Vagina (tissue), 2 donors: ENCODE data around the gene FCF1. TPM values are rescaled to one million over a fixed set of nuclear protein-coding genes. Genes with fewer than 3 reads are reported as not detected.
"Not testable (repeated sequence)": the region's sequence is repeated elsewhere in the genome, so short reads cannot be mapped to it uniquely, and the experiment has no call there.

Experiments used
- DNase-seq, 2 donors: peaks; one replicate each; pipeline ENCODE4 v3.0.0-alpha.2; 2017; ENCODE audit errors: extremely low spot score in 2 of 2
- H3K27ac ChIP-seq: fragments of 200-600 bp; sonication (generic); one replicate; pipeline ENCODE4 v1.5.1; 2019
- H3K27me3 ChIP-seq: fragments of 200-600 bp; sonication (generic); one replicate; pipeline ENCODE4 v1.5.1; 2019
- H3K36me3 ChIP-seq, 2 donors: fragments of 200-600 bp; sonication (generic); one replicate each; pipeline ENCODE4 v1.5.1; 2017 to 2019
- H3K4me1 ChIP-seq: fragments of 200-600 bp; sonication (generic); one replicate; pipeline ENCODE4 v1.5.1; 2019
- H3K4me3 ChIP-seq, 2 donors: fragments of 200-600 bp; sonication (generic); 1 replicate in 1 of 2; 2 replicates in 1 of 2; pipeline ENCODE4 v1.5.1; 2016 to 2019
- H3K9me3 ChIP-seq: fragments of 200-600 bp; sonication (generic); one replicate; pipeline ENCODE4 v1.5.1; 2019
- POLR2A ChIP-seq, 2 donors: fragments of 450-650 bp; IDR thresholded peaks; one replicate each; pipeline ENCODE4 v1.6.1; 2017; ENCODE audit warnings: antibody characterized with exemption in 2 of 2, mild to moderate bottlenecking in 2 of 2, moderate library complexity in 2 of 2
- POLR2AphosphoS5 ChIP-seq, 2 donors: sonication (generic); formaldehyde crosslinking; IDR thresholded peaks; one replicate each; pipeline ENCODE4 v1.9.0; 2017; ENCODE audit warnings: antibody characterized with exemption in 2 of 2, mild to moderate bottlenecking in 2 of 2, low read depth in 1 of 2; ENCODE audit not compliant: insufficient read depth in 1 of 2
- intact Hi-C: fragments of 100-400 bp; cut with DNase I; formaldehyde crosslinking; loops from one replicate; pipeline ENCODE4 v1.15.1; 2023
- total RNA-seq: library from RNA; depleted of rRNA; stranded (reverse); fragments of >200 nt; gene quantifications from one replicate; pipeline ENCODE4 v1.2.3, GENCODE V29; 2016
- TF ChIP-seq, protein P1 (sequence below), 3 experiments: fragments of 450-650 bp in 2 of 3; fragments of 200-600 bp in 1 of 3; sonication (generic) in 1 of 3; IDR thresholded peaks; one replicate each; pipeline ENCODE4 v1.5.1; 2017 to 2019; ENCODE audit warnings: antibody characterized with exemption in 3 of 3, mild to moderate bottlenecking in 2 of 3, moderate library complexity in 2 of 3

The FCF1 gene
- total RNA-seq, 1 donor from 2014 or later, result 11.0 TPM

DNA sequence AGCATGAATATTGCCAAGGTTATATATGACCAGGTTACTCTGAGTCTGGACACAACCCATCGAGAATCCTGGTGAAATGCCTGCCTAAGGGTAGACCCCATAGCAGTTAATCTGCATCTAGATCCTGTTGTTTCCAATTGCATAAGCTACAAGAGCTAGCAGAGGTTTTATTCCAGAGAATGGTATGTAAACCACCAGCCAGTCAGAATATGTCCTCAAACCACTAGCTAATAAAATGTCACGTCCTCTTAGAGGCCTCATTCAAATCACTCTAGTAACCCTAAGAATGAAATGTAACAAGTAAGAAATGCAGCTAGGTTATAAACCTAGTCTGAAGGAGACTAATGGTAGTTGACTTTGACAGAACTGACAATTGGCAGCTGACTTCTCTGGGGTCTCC, 41.2 kb downstream of the FCF1 start:
- intact Hi-C loops, result no loop called here
- no peak overlapping the region for H3K4me3 ChIP-seq
- H3K36me3 ChIP-seq, result no peaks in the 10 kb centered on the region
- H3K27me3 ChIP-seq, result no peaks in the 10 kb centered on the region
- H3K27ac ChIP-seq, result no peak overlapping the region
- no peaks in the 10 kb centered on the region for H3K4me1 ChIP-seq
- H3K9me3 ChIP-seq, result no peaks in the 10 kb centered on the region
- DNase-seq, result no peak
- TF ChIP-seq POLR2AphosphoS5 (IDR thresholded peaks at IDR 0.05; ENCODE audit: insufficient read depth in 1 of 2, low read depth in 1 of 2) (no peak), POLR2A (IDR thresholded peaks at IDR 0.05) (no peak)
- TF ChIP-seq, protein P1, sequence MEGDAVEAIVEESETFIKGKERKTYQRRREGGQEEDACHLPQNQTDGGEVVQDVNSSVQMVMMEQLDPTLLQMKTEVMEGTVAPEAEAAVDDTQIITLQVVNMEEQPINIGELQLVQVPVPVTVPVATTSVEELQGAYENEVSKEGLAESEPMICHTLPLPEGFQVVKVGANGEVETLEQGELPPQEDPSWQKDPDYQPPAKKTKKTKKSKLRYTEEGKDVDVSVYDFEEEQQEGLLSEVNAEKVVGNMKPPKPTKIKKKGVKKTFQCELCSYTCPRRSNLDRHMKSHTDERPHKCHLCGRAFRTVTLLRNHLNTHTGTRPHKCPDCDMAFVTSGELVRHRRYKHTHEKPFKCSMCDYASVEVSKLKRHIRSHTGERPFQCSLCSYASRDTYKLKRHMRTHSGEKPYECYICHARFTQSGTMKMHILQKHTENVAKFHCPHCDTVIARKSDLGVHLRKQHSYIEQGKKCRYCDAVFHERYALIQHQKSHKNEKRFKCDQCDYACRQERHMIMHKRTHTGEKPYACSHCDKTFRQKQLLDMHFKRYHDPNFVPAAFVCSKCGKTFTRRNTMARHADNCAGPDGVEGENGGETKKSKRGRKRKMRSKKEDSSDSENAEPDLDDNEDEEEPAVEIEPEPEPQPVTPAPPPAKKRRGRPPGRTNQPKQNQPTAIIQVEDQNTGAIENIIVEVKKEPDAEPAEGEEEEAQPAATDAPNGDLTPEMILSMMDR (IDR thresholded peaks at IDR 0.05), result no peak

DNA sequence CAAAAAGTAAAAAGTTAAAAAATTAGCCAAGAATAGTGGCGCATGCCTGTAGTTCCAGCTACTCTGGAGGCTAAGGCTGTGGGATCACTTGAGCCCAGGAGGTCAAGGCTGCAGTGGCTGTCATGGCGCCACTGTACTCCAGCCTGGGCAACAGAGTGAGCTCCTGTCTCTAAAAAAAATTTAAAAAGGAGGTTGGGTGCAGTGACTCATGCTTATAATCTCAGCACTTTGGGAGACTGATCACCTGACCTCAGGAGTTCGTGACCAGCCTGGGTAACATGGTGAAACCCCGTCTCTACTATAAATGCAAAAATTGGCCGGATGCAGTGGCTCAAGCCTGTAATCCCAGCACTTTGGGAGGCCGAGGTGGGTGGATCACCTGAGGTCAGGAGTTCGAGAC, 42.0 kb downstream of the FCF1 start:
- intact Hi-C loops, result no loop called here
- no peaks in the 10 kb centered on the region for H3K36me3 ChIP-seq
- H3K4me3 ChIP-seq, result no peak overlapping the region
- no peak for DNase-seq
- H3K4me1 ChIP-seq, result no peaks in the 10 kb centered on the region
- no peaks in the 10 kb centered on the region for H3K9me3 ChIP-seq
- H3K27ac ChIP-seq, result no peak overlapping the region
- TF ChIP-seq, protein P1 (IDR thresholded peaks at IDR 0.05), result no peak
- TF ChIP-seq POLR2A (IDR thresholded peaks at IDR 0.05), result no peak
- TF ChIP-seq POLR2AphosphoS5 (IDR thresholded peaks at IDR 0.05; ENCODE audit: insufficient read depth in 1 of 2, low read depth in 1 of 2), result no peak
- no peaks in the 10 kb centered on the region for H3K27me3 ChIP-seq

DNA sequence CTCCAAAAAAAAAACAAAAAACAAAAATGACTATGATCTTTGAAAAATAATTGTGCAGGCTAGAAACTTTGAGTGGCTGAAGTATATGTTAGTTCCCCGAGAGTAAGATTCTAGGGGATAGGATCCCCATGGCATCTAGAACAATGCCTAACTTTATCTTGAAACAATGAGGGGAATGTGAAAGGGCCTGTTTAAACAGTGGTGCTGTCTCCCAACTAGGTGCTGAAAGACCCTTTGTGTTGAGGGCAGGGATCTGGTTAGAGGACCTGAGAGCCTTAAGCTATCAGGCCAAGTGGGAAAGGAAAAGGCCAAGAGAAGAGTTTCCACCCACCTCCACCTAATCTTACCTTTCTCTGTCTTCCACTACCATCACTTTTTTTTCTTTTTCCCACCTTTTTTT, 43.4 kb downstream of the FCF1 start:
- H3K4me3 ChIP-seq, result no peak overlapping the region
- no peaks in the 10 kb centered on the region for H3K27me3 ChIP-seq
- no peaks in the 10 kb centered on the region for H3K4me1 ChIP-seq
- DNase-seq, result no peak
- no peak for TF ChIP-seq POLR2A (IDR thresholded peaks at IDR 0.05)
- TF ChIP-seq, protein P1 (IDR thresholded peaks at IDR 0.05), result no peak
- TF ChIP-seq POLR2AphosphoS5 (IDR thresholded peaks at IDR 0.05; ENCODE audit: insufficient read depth in 1 of 2, low read depth in 1 of 2), result no peak
- H3K36me3 ChIP-seq, result no peaks in the 10 kb centered on the region
- intact Hi-C loops, result no loop called here
- no peaks in the 10 kb centered on the region for H3K9me3 ChIP-seq
- H3K27ac ChIP-seq, result no peak overlapping the region

DNA sequence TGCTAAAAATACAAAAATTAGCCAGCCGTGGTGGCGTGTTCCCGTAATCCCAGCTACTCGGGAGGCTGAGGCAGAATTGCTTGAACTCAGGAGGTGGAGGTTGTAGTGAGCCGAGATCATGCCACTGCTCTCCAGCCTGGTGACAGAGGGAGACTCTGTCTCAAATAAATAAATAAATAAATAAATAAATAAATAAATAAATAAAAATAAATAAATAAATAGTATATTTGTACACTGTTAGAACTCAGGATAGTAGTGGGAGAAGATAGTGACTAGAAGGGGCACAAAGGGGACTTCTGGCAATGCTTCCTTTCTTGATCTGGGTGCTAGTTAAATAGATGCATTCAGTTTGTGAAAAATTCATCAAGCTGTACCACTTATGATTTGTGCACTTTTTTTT, 45.6 kb downstream of the FCF1 start:
- intact Hi-C loops, H3K27me3 ChIP-seq, H3K9me3 ChIP-seq, H3K4me3 ChIP-seq, DNase-seq, H3K36me3 ChIP-seq, H3K4me1 ChIP-seq, H3K27ac ChIP-seq: not testable (repeated sequence)

DNA sequence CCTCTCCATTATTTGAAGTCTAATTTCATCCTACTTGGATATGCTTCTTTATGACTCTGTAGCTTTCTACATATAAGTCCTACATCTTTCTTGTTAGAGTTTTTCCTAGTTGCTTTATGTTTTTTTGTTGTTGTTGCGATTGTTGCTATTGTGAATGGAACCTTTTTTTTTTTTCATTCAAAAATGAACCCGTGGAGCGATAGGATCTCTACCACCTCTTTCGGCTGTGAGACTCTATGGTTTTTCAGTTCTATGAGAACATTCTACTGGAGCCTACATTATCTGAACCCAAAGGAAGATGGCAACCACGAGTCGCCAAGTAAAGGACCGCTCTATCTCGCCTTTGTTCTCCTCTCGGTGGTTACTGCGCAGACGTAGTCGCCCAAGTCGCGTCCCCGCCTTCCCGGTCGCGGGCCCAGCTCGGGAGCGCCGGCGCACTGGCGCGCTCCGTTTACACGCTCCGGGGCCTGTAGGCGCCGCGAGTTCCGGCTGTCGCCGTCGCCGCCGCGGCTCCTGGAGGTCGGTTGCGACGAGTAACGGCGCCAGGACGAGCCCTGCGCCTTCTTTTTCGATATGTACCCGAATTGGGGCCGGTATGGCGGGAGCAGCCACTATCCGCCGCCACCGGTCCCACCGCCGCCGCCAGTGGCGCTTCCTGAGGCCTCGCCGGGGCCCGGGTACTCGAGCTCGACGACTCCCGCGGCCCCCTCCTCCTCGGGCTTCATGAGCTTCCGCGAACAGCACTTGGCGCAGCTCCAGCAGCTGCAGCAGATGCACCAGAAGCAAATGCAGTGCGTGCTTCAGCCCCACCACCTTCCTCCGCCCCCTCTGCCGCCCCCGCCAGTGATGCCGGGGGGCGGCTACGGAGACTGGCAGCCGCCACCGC, 50.2 kb downstream of the FCF1 start, which contains the start of gene YLPM1:
YLPM1 (plus strand) TSS at position 400 of the 886 bp plus-strand sequence; CDS start at position 574, 174 bp downstream.
- Histone ChIP-seq H3K4me1 (peaks cover 50% of the 10 kb centered on the region), H3K27ac (peak within 1 kb of the TSS; percentile 87), H3K27me3 (no peaks in the 10 kb centered on the region), H3K4me3 (peak within 1 kb of the TSS; percentile 82 to 84), H3K9me3 (no peaks in the 10 kb centered on the region), H3K36me3 (no peaks in the 10 kb centered on the region)
- intact Hi-C loops, result no loop called here
- DNase-seq, result peak in 1 of 2 donors; percentile 88
- TF ChIP-seq, protein P1 (IDR thresholded peaks at IDR 0.05), result peak; percentile 41 to 85 (median 73)
- peak in 1 of 2 donors; percentile 64 for TF ChIP-seq POLR2A (IDR thresholded peaks at IDR 0.05)
- TF ChIP-seq POLR2AphosphoS5 (IDR thresholded peaks at IDR 0.05; ENCODE audit: insufficient read depth in 1 of 2, low read depth in 1 of 2), result peak; percentile 92 to 95
